Activated CD4-positive, alpha-beta T cell treated with anti-CD3 and anti-CD28 coated beads for 24 hours (primary cell): ENCODE data around the gene BCAS1.
"Not testable (repeated sequence)": the region's sequence is repeated elsewhere in the genome, so short reads cannot be mapped to it uniquely, and the experiment has no call there.

Source experiments
- DNase-seq, 2 donors: peaks; one replicate each; pipeline ENCODE4 v3.0.0-alpha.2; 2020; ENCODE audit warnings: low read depth in 2 of 2

BCAS1 gene

GRCh38 chr20:53941680-53942471 lies 128.5 kb downstream of the BCAS1 start:
- DNase-seq, result no peak

- DNase-seq, result no peak
These were observed 129.4 kb downstream of the BCAS1 start for GRCh38 chr20:53940907-53941545.

- DNase-seq, result no peak
These were observed 130.1 kb downstream of the BCAS1 start for GRCh38 chr20:53940360-53940702.

- DNase-seq, result peak; percentile 49 to 59
These were observed 130.6 kb downstream of the BCAS1 start for GRCh38 chr20:53939572-53940359.

- DNase-seq, result no peak
These were observed 131.2 kb downstream of the BCAS1 start for GRCh38 chr20:53939190-53939571.

- no peak for DNase-seq
These were observed 131.7 kb downstream of the BCAS1 start for GRCh38 chr20:53938739-53939138.

- DNase-seq, result no peak
These were observed 132.4 kb downstream of the BCAS1 start for GRCh38 chr20:53937929-53938367.

GRCh38 chr20:53937339-53937741 lies 133.1 kb downstream of the BCAS1 start:
- DNase-seq, result no peak

- DNase-seq, result no peak
These were observed 134.9 kb downstream of the BCAS1 start for GRCh38 chr20:53935344-53936084.

- DNase-seq, result no peak
These were observed 135.7 kb downstream of the BCAS1 start for GRCh38 chr20:53934421-53935343.

- no peak for DNase-seq
These were observed 137.1 kb downstream of the BCAS1 start for GRCh38 chr20:53933232-53933846.

- DNase-seq, result not testable (repeated sequence)
These were observed 137.7 kb downstream of the BCAS1 start for GRCh38 chr20:53932655-53933192.

- DNase-seq, result no peak
These were observed 138.8 kb downstream of the BCAS1 start for GRCh38 chr20:53931597-53931996.

- no peak for DNase-seq
These were observed 139.5 kb downstream of the BCAS1 start for GRCh38 chr20:53930651-53931504.

GRCh38 chr20:53929974-53930650 lies 140.3 kb downstream of the BCAS1 start:
- no peak for DNase-seq

GRCh38 chr20:53929399-53929798 lies 141.0 kb downstream of the BCAS1 start:
- no peak for DNase-seq

- no peak for DNase-seq
These were observed 142.4 kb downstream of the BCAS1 start for GRCh38 chr20:53927990-53928389.

- peak in 1 of 2 donors; percentile 19 for DNase-seq
These were observed 143.9 kb downstream of the BCAS1 start for GRCh38 chr20:53926428-53927028.
